ENCODE results near the gene ARHGAP6. TPM values are rescaled to one million over a fixed set of nuclear protein-coding genes. Genes with fewer than 3 reads are reported as not detected.

Gene ARHGAP6
- total RNA-seq, 1 experiment from 2014 or later = 0.07 TPM

- no peak for TF ChIP-seq CTCF (conservative IDR thresholded peaks at IDR 0.05)
- no peak overlapping the region for H3K56ac ChIP-seq (ENCODE audit: insufficient read length, low read depth, low read length)
- H3K27me3 ChIP-seq (ENCODE audit: insufficient read depth, low read length) = peaks cover 5% of the 10 kb centered on the region; the same call in 1 of the 2 replicates
- no peak overlapping the region for H3K18ac ChIP-seq (ENCODE audit: insufficient read length, low read depth, low read length)
- no peak overlapping the region for H3K4ac ChIP-seq (ENCODE audit: low read depth, low read length)
- Mint-ChIP-seq H3K4me1 (no peaks in the 10 kb centered on the region), H3K9me3 (peaks cover 54 to 63% of the 10 kb centered on the region in 2 experiments), H3K4me3 (no peak overlapping the region), H3K36me3 (ENCODE audit: insufficient read depth in 1 of 3, low read depth in 3 of 3) (peaks cover 0 to 2% (median 0%) of the 10 kb centered on the region in 3 experiments; a peak in 3 of 7 replicates), H3K27ac (no peak overlapping the region), H3K27me3 (ENCODE audit: low read depth) (peaks cover 18% of the 10 kb centered on the region)
- H4K91ac ChIP-seq (ENCODE audit: insufficient read length, low read depth, low read length) = no peak overlapping the region
- no peak overlapping the region for H2BK12ac ChIP-seq (ENCODE audit: insufficient read length, low read depth, low read length)
- no peak overlapping the region for H3K4me2 ChIP-seq (ENCODE audit: insufficient read depth, insufficient read length, low read length)
- no peak overlapping the region for H2AK5ac ChIP-seq (ENCODE audit: insufficient read length, low read length)
- no peak overlapping the region for H2BK5ac ChIP-seq (ENCODE audit: insufficient read length, low read length)
- no peak overlapping the region for H2BK15ac ChIP-seq (ENCODE audit: low read depth, low read length)
- H3K9me3 ChIP-seq (ENCODE audit: control insufficient read depth, low read depth, low read length) = peaks cover 5% of the 10 kb centered on the region
- no peaks in the 10 kb centered on the region for H3K23me2 ChIP-seq (ENCODE audit: insufficient read length, low read depth, low read length, poor library complexity, severe bottlenecking)
- no peak overlapping the region for H2BK120ac ChIP-seq (ENCODE audit: low read depth, low read length, poor library complexity, severe bottlenecking)
- H2BK20ac ChIP-seq (ENCODE audit: low read depth, low read length, poor library complexity, severe bottlenecking) = no peak overlapping the region
- no peak for DNase-seq
- no peak overlapping the region for H4K5ac ChIP-seq (ENCODE audit: insufficient read length, low read depth, low read length)
- no peak overlapping the region for H4K8ac ChIP-seq (replicated peaks; ENCODE audit: insufficient read length, low read depth, low read length)
- no peaks in the 10 kb centered on the region for H4K20me1 ChIP-seq (ENCODE audit: control insufficient read depth, insufficient read depth, insufficient read length)
- H2AFZ ChIP-seq (ENCODE audit: low read length) = no peak overlapping the region
- H3K79me2 ChIP-seq (ENCODE audit: insufficient read depth, low read length) = no peaks in the 10 kb centered on the region
- H3K14ac ChIP-seq (ENCODE audit: insufficient read depth, low read length) = no peak overlapping the region
- no peak overlapping the region for H3K9ac ChIP-seq (ENCODE audit: extremely low read depth, insufficient read length, low read length)
- H3K23ac ChIP-seq (ENCODE audit: insufficient read length, low read depth, low read length) = no peak overlapping the region
- H3T11ph ChIP-seq (ENCODE audit: low read length) = no peak overlapping the region
- no CpG with 5 or more reads among the region's 1 CpG for WGBS (ENCODE audit: extremely low coverage, insufficient read length, low lambda C conversion rate)
- H3K4me1 ChIP-seq (ENCODE audit: insufficient read depth, low read length) = no peaks in the 10 kb centered on the region
- no peaks in the 10 kb centered on the region for H3K79me1 ChIP-seq (ENCODE audit: insufficient read depth, low read depth, low read length, poor library complexity, severe bottlenecking)
- no peak overlapping the region for H3K27ac ChIP-seq (ENCODE audit: insufficient read length, low read depth, low read length)
These were observed 233.9 kb downstream of the ARHGAP6 start for GRCh38 chrX:11431786-11432185.

All from H9 (cell line).